GM23248 (cell line): ENCODE results near the gene SH3RF3. TPM values are rescaled to one million over a fixed set of nuclear protein-coding genes. Genes with fewer than 3 reads are reported as not detected.

Experiments used
- DNase-seq: peaks from one replicate; pipeline ENCODE4 v3.0.0-alpha.2; 2015
- H2AFZ ChIP-seq: fragments of 200-600 bp; sonication (generic); 2 replicates; pipeline ENCODE4 v1.6.1; 2016; ENCODE audit warnings: antibody characterized with exemption
- H3F3A ChIP-seq: fragments of 200-600 bp; sonication (generic); 2 replicates; pipeline ENCODE4 v1.6.1; 2016; ENCODE audit warnings: mild to moderate bottlenecking, antibody characterized with exemption, mixed run types; ENCODE audit not compliant: insufficient read depth
- H3K27ac ChIP-seq: fragments of 200-600 bp; sonication (generic); 2 replicates; pipeline ENCODE4 v1.5.1; 2016; ENCODE audit warnings: mild to moderate bottlenecking
- H3K27me3 ChIP-seq: fragments of 200-600 bp; sonication (generic); replicated peaks from 2 replicates; pipeline ENCODE4 v1.6.1; 2016; ENCODE audit warnings: mild to moderate bottlenecking; ENCODE audit not compliant: insufficient read depth
- H3K36me3 ChIP-seq: fragments of 200-600 bp; sonication (generic); 2 replicates; pipeline ENCODE4 v1.6.1; 2016; ENCODE audit warnings: low read depth, mild to moderate bottlenecking
- H3K4me1 ChIP-seq: fragments of 200-600 bp; sonication (generic); 2 replicates; pipeline ENCODE4 v1.6.1; 2016; ENCODE audit warnings: mild to moderate bottlenecking; ENCODE audit not compliant: insufficient read depth
- H3K4me2 ChIP-seq: fragments of 200-600 bp; sonication (generic); one replicate; pipeline ENCODE4 v1.6.1; 2016; ENCODE audit warnings: mild to moderate bottlenecking; ENCODE audit not compliant: unreplicated experiment
- H3K4me3 ChIP-seq: fragments of 200-600 bp; sonication (generic); 2 replicates; pipeline ENCODE4 v1.5.1; 2016; ENCODE audit warnings: mild to moderate bottlenecking
- H3K79me2 ChIP-seq: fragments of 200-600 bp; sonication (generic); 2 replicates; pipeline ENCODE4 v1.6.1; 2016; ENCODE audit warnings: mild to moderate bottlenecking; ENCODE audit not compliant: insufficient read depth
- H3K9ac ChIP-seq: fragments of 200-600 bp; sonication (generic); 2 replicates; pipeline ENCODE4 v1.6.1; 2016; ENCODE audit warnings: mild to moderate bottlenecking
- H3K9me2 ChIP-seq: fragments of 200-600 bp; sonication (generic); 2 replicates; pipeline ENCODE4 v1.6.1; 2016; ENCODE audit warnings: mixed run types, mild to moderate bottlenecking, moderate library complexity; ENCODE audit not compliant: insufficient read depth
- H3K9me3 ChIP-seq: fragments of 200-600 bp; sonication (generic); one replicate; pipeline ENCODE4 v1.6.1; 2017; ENCODE audit warnings: low read depth
- H4K20me1 ChIP-seq: fragments of 200-600 bp; sonication (generic); 2 replicates; pipeline ENCODE4 v1.6.0; 2016; ENCODE audit not compliant: insufficient read depth
- EZH2 ChIP-seq: fragments of 200-600 bp; sonication (generic); IDR thresholded peaks from 2 replicates; pipeline ENCODE4 v1.6.1; 2018; ENCODE audit warnings: antibody characterized with exemption, mild to moderate bottlenecking; ENCODE audit not compliant: insufficient read depth, poor library complexity, severe bottlenecking
- EZH2phosphoT487 ChIP-seq: fragments of 200-600 bp; sonication (generic); IDR thresholded peaks from 2 replicates; pipeline ENCODE4 v1.6.1; 2018; ENCODE audit warnings: antibody characterized with exemption, moderate library complexity, mild to moderate bottlenecking, low read depth; ENCODE audit not compliant: insufficient read depth
- WGBS, 2 experiments: methylation state at CpG; one replicate each; pipeline ENCODE4 v1.1.6; 2015 to 2017; ENCODE audit warnings: low lambda C conversion rate in 2 of 2, low coverage in 1 of 2; ENCODE audit errors: missing lambda C conversion rate in 2 of 2; 5-methylcytosine and 5-hydroxymethylcytosine counted together
- in situ Hi-C: fragments of 300-500 bp; cut with MboI; formaldehyde crosslinking; loops from 2 replicates; pipeline ENCODE4 v1.15.0; 2020
- polyA plus RNA-seq: library from polyadenylated mRNA; unstranded; fragments of >200 nt; fragmentation: Nextera tagmentation; extraction: Ambion mirVana; gene quantifications from 2 replicates; pipeline ENCODE4 v1.2.1, GENCODE V29; 2016
- total RNA-seq: library from RNA; depleted of rRNA; stranded (reverse); fragments of >200 nt; shearing (Covaris generic); gene quantifications from 2 replicates; pipeline ENCODE4 v1.2.3, GENCODE V29; 2014

The SH3RF3 gene
- total and polyA plus RNA-seq, 2 experiments from 2014 or later: 1.5 to 5.2 TPM

- 94 to 96% methylated on average over 9 of the region's 9 CpGs for WGBS, 2 experiments
- H3K79me2 ChIP-seq: 0 out of 2 replicates have a peak, but pooled peaks cover 9% of the 10 kb centered on the region
- TF ChIP-seq EZH2phosphoT487 (no peak), EZH2 (no peak)
Measured at GRCh38 chr2:109344270-109344805, 215.3 kb downstream of the SH3RF3 start.

GRCh38 chr2:109345091-109345490 lies 216.1 kb downstream of the SH3RF3 start:
- Histone ChIP-seq H3K9ac (no peak overlapping the region), H3K79me2 (0 out of 2 replicates have a peak, but pooled peaks cover 9% of the 10 kb centered on the region), H3K4me1 (peaks cover 2% of the 10 kb centered on the region), H3F3A (no peaks in the 10 kb centered on the region), H3K36me3 (no peaks in the 10 kb centered on the region), H3K4me3 (no peak overlapping the region), H3K27me3 (no peaks in the 10 kb centered on the region), H2AFZ (no peak overlapping the region), H3K27ac (no peak overlapping the region), H3K4me2 (no peak overlapping the region), H3K9me2 (no peaks in the 10 kb centered on the region), H3K9me3 (no peaks in the 10 kb centered on the region), H4K20me1 (no peaks in the 10 kb centered on the region)
- no peak for DNase-seq
- TF ChIP-seq EZH2phosphoT487 (no peak), EZH2 (no peak)
- WGBS, 2 experiments: 88 to 95% methylated on average over 9 to 10 of the region's 10 CpGs
- in situ Hi-C loops: no loop called here

More at GRCh38 chr2:109344270-109344805, 215.3 kb downstream of the SH3RF3 start:
- H3K9ac ChIP-seq: no peak overlapping the region
- H3K27me3 ChIP-seq: no peaks in the 10 kb centered on the region
- in situ Hi-C loops: no loop called here
- H3K4me3 ChIP-seq: no peak overlapping the region
- H2AFZ ChIP-seq: no peak overlapping the region
- H3K36me3 ChIP-seq: no peaks in the 10 kb centered on the region
- H4K20me1 ChIP-seq: no peaks in the 10 kb centered on the region
- no peaks in the 10 kb centered on the region for H3K9me2 ChIP-seq
- no peaks in the 10 kb centered on the region for H3F3A ChIP-seq
- no peak overlapping the region for H3K27ac ChIP-seq
- H3K4me2 ChIP-seq: no peak overlapping the region
- DNase-seq: no peak
- H3K9me3 ChIP-seq: no peaks in the 10 kb centered on the region
- H3K4me1 ChIP-seq: peaks cover 9% of the 10 kb centered on the region

- Histone ChIP-seq H3K9ac (no peak overlapping the region), H3K79me2 (0 out of 2 replicates have a peak, but pooled peaks cover 5% of the 10 kb centered on the region), H3K36me3 (no peaks in the 10 kb centered on the region), H2AFZ (no peak overlapping the region), H3F3A (peaks cover 5% of the 10 kb centered on the region), H3K9me3 (no peaks in the 10 kb centered on the region), H4K20me1 (no peaks in the 10 kb centered on the region), H3K9me2 (no peaks in the 10 kb centered on the region), H3K4me1 (peaks cover 5% of the 10 kb centered on the region), H3K27ac (no peak overlapping the region), H3K27me3 (no peaks in the 10 kb centered on the region), H3K4me2 (no peak overlapping the region), H3K4me3 (no peak overlapping the region)
- in situ Hi-C loops: no loop called here
- no peak for TF ChIP-seq EZH2phosphoT487
- no peak for TF ChIP-seq EZH2
- 90 to 92% methylated on average over 13 of the region's 13 CpGs for WGBS, 2 experiments
- DNase-seq: no peak
Measured at GRCh38 chr2:109345653-109346480, 216.9 kb downstream of the SH3RF3 start.

DNA sequence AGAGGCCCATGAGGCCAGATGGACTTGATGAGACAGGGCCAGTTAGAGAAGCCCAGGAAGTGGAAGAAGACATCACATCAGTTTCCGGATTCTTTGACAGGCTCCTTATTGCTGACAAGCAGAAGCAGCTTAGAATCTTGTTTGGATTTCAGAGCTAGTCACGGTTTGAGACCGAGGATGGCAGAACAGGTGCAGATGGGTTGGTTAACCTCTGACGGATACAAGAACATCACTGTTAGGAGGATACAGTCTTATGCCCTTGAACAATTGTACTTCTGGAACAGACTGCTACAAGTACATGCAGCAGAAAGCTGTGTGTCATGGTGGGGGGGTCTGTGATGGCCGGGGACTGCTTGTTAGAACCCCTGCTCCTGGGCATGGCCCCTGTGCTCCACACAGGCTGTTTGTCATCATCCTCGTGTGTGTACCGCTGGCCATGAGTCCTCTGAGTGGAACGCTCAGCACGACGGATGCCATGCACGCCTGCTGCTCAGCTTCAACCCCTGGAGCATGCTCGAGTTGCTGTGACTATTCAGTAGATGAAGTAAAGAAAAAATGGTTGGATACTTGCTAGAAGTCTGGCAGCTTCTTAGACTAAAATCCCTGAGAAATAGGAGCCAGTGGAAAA lies 217.7 kb downstream of the SH3RF3 start:
- Histone ChIP-seq H3K9me2 (no peaks in the 10 kb centered on the region), H3F3A (peaks cover 10% of the 10 kb centered on the region), H3K27me3 (no peaks in the 10 kb centered on the region), H3K79me2 (0 out of 2 replicates have a peak, but pooled peaks cover 3% of the 10 kb centered on the region), H3K9me3 (no peaks in the 10 kb centered on the region), H4K20me1 (no peaks in the 10 kb centered on the region), H3K4me2 (no peak overlapping the region), H3K4me3 (no peak overlapping the region), H2AFZ (no peak overlapping the region), H3K27ac (no peak overlapping the region), H3K4me1 (peaks cover 14% of the 10 kb centered on the region), H3K9ac (no peak overlapping the region), H3K36me3 (no peaks in the 10 kb centered on the region)
- TF ChIP-seq EZH2 (no peak), EZH2phosphoT487 (no peak)
- 91 to 97% methylated on average over 12 of the region's 12 CpGs for WGBS, 2 experiments
- no peak for DNase-seq
- in situ Hi-C loops: no loop called here
